Measurements from ENCODE around the gene LYPLA2.

Gene LYPLA2

GRCh38 chr1:23790696-23791515, at the start of gene LYPLA2:
Gene LYPLA2, plus strand, starts transcription at chr1:23791145. Its CDS starts 1,538 bp downstream, at chr1:23792683.
- peak; percentile 91 for DNase-seq (ENCODE audit: low read depth, low spot score)

- no peak for DNase-seq (ENCODE audit: low read depth, low spot score)
Measured at GRCh38 chr1:23741609-23742008, 49.3 kb upstream of the LYPLA2 start.

DNA sequence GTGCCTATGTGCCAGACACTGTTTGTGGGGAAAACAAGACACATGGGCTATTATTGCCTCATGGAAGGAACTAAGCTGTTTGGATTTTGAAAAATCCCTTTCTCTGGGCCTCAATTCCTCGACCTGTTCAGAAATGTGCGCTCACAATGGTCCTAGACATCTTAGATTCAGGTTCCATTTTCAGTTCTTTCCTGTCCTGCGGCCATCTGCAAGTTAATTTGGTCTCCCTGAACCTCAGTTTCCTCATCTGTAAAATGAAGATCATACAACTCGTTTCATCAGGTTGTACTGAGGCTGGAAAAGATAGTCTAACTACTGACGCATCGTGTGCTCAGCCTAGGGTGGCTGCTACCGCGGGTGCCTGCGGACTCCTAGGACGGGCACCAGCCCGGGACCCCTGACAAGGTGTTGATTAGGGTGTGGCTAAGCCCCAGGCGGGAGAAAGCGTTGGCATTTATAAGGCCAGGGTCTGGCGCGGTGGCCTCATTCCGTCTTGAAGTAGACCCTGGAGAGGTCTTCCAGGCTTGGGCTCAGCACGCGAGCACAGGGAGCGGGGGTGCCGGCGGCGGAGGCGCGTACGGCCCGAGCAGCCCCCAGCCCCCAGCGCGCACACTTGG, 48.2 kb upstream of the LYPLA2 start:
- DNase-seq (ENCODE audit: low read depth, low spot score): peak; percentile 83

DNA sequence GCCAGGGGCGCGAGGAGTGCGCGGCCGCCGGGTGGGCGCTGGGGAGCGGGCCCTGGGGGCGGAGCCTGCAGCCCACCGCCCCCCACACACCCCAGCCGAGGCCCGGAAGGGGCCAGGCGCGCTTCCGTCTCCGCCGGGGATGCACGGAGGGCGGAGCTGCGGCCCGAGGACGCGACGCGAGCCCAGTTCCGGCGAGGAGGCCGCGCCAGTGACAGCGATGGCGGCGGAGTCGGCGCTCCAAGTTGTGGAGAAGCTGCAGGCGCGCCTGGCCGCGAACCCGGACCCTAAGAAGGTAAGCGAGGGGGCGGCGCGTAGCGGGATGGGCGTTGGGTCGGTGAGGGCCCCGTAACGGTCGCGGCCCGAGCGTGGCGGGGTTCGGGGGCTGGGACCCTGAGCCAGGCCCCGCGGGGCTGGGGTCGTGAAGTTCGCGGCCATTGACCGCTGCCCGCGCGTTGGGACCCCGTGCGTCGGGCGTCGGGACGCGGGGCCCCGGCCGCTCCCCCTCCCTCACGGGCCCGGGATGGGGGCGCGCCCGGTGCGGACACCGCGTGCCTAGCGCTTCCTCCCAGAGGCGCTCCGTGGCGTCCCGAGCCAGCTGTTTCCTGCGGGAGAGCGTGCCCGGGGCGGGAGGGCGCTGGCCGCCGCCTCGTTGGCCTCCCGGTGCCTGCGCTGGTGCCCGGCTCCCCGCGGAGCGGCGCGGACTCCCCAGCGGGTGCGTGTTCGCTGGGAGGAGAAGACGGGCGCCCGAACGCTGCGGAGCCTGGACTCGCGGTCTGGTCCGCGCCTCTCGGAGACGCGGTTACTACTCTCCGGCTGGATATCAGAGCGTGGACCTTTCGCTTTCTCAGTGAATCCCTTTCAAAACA, 47.4 kb upstream of the LYPLA2 start, which contains the start of gene ELOA:
Gene ELOA (plus strand): TSS at position 185 of the 866 bp plus-strand sequence. CDS start 33 bp downstream, at position 218.
- peak; percentile 43 for DNase-seq (ENCODE audit: low read depth, low spot score)

- DNase-seq (ENCODE audit: low read depth, low spot score): no peak
Measured at GRCh38 chr1:23745515-23745914, 45.4 kb upstream of the LYPLA2 start.

GRCh38 chr1:23748016-23748415, 42.9 kb upstream of the LYPLA2 start:
- DNase-seq (ENCODE audit: low read depth, low spot score): no peak

- DNase-seq (ENCODE audit: low read depth, low spot score): peak; percentile 71
Measured at GRCh38 chr1:23751050-23751814, 39.7 kb upstream of the LYPLA2 start.

DNA sequence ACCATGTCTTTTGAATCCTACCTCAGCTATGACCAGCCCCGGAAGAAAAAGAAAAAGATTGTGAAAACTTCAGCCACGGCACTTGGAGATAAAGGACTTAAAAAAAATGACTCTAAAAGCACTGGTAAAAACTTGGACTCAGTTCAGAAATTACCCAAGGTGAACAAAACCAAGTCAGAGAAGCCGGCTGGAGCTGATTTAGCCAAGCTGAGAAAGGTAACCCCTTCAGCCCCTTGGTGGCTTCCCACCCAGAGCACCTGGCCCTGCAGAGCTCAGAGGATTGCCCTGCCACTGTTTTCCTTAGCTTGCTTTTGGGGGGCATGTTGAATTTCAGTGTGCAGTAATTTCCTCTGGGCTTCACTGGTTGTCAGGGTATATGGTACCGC, 39.1 kb upstream of the LYPLA2 start:
- DNase-seq (ENCODE audit: low read depth, low spot score): no peak

- DNase-seq (ENCODE audit: low read depth, low spot score): no peak
Measured at GRCh38 chr1:23752909-23753308, 38.0 kb upstream of the LYPLA2 start.

GRCh38 chr1:23756676-23757075, 34.3 kb upstream of the LYPLA2 start:
- no peak for DNase-seq (ENCODE audit: low read depth, low spot score)

- DNase-seq (ENCODE audit: low read depth, low spot score): no peak
Measured at GRCh38 chr1:23757812-23758211, 33.1 kb upstream of the LYPLA2 start.

DNA sequence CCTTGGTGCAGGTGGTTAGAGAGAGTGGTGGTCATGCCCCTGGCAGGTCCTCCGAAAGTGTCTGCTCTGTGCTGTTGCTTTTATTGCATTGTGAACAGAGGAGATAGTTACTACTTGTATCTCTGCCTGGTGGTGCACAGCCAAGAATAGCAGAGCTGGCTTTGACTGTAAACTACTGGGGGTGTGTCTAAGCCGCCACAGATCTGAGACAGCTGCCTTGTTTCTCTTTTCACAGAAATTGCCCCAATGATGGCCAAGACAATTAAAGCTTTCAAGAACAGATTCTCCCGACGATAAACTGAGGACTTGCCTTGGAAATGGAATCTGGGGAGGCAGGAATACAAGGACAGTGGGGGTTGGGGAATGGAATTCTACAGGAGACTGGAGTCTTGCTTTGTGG, 31.7 kb upstream of the LYPLA2 start:
- peak; percentile 50 for DNase-seq (ENCODE audit: low read depth, low spot score)

DNA sequence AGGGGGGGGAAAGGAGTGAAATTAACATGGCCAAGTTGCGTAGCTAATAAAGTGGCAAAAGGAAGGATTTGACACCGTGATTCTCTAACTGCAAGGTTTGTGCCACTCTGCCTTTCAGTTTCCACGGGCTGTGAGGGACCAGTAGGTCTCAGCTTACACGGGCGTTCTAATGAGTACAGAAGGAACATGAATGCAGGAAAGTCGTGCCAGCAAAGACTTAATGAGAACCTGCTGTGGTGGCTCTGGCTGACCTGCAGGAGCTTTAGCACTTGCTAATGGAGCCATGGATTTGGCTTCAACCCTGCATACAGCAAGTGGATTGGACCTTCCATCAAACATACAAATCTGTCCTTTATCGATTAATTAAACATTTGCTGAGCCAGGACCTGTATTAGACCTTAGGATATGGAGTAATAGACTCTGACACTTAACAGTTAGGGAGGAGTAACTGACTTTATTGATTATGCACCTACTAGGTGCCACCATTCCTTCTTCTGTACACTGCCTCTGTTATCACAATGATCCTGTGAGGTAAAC, 27.8 kb upstream of the LYPLA2 start:
- no peak for DNase-seq (ENCODE audit: low read depth, low spot score)

DNA sequence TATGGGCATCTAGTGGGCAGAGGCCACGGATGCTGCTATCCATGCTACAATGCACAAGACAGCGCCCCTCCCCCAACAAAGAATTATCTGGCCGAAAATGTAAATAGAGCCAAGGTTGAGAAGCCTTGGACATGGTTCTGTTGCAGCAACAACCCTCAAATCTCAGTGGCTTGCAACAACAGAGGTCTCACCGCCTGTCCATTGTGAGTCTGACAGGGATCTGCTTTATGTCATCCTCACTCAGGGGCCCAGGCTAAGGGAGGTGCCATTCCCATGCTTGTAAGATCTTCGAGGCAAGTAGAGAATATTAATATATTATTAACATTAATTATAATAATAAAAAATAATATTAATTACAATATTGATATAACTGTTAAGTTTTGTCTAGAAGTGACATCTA, 22.2 kb upstream of the LYPLA2 start:
- peak; percentile 31 for DNase-seq (ENCODE audit: low read depth, low spot score)

- peak; percentile 89 for DNase-seq (ENCODE audit: low read depth, low spot score)
Measured at GRCh38 chr1:23772049-23772853, 18.7 kb upstream of the LYPLA2 start.

- DNase-seq (ENCODE audit: low read depth, low spot score): no peak
Measured at GRCh38 chr1:23772854-23773242, 18.1 kb upstream of the LYPLA2 start.

- no peak for DNase-seq (ENCODE audit: low read depth, low spot score)
Measured at GRCh38 chr1:23774174-23774880, 16.6 kb upstream of the LYPLA2 start.

DNA sequence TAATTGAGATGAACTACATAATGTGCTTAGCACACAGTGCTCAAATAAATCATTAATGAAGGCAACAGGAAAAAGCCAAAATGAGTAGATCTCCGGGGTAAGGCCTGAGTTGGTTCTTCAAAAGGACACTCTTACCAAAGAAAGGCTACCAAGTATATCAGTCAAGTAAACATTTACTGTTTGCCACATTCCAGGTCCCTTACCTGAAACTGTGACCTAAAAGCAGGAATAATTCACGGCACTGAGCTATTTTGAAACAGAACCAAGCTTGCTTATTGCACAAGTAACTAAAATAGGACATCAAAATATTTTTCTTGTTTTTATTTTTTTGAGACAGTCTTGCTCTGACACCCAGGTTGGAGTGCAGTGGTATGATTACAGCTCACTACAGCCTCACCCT, 14.7 kb upstream of the LYPLA2 start:
- no peak for DNase-seq (ENCODE audit: low read depth, low spot score)

- peak; percentile 88 for DNase-seq (ENCODE audit: low read depth, low spot score)
Measured at GRCh38 chr1:23777979-23778814, 12.7 kb upstream of the LYPLA2 start, which contains the start of gene PITHD1. Gene PITHD1, plus strand, starts transcription at chr1:23778418. Its CDS starts 98 bp downstream, at chr1:23778516.

Measured in ELF-1 (cell line).